IMR-90 (cell line): ENCODE results near the gene SPESP1. TPM values are rescaled to one million over a fixed set of nuclear protein-coding genes. Genes with fewer than 3 reads are reported as not detected.

Source experiments
- ATAC-seq: fragments of 200-7000 bp; cut with Tn5 transposase; 2 replicates; pipeline ENCODE4 v1.9.1; 2020; ENCODE audit warnings: low read depth, mild to moderate bottlenecking, moderate library complexity
- BruUV-seq: library from RNA; stranded (reverse); fragments of 400-500 nt; replicated peaks from 2 replicates; lab custom pipeline; 2021; lab: Mats Ljungman, UMichigan
- CTCF ChIA-PET: fragments of 300-600 bp; formaldehyde crosslinking; extraction: SDS; loops from one replicate; lab custom pipeline; 2021; ENCODE audit warnings: antibody characterized with exemption; lab: Yijun Ruan, JAX
- POLR2A ChIA-PET: fragments of 300-600 bp; sonication (Branson Sonifier 250); formaldehyde crosslinking; loops from one replicate; lab custom pipeline; 2022; ENCODE audit warnings: antibody characterized with exemption; ENCODE audit not compliant: unreplicated experiment; lab: Charles Lee
- DNase-seq: peaks from one replicate; pipeline ENCODE4 v3.0.0; 2013
- H2AFZ ChIP-seq: replicated peaks from 2 replicates; pipeline ENCODE3; 2013; ENCODE audit warnings: low read length, mild to moderate bottlenecking; ENCODE audit not compliant: poor library complexity
- H2AK5ac ChIP-seq: 2 replicates; pipeline ENCODE4 v1.6.1; 2013; ENCODE audit warnings: low read depth, low read length, inconsistent platforms
- H2AK9ac ChIP-seq: replicated peaks from 2 replicates; pipeline ENCODE3; 2013; ENCODE audit warnings: mild to moderate bottlenecking, low read depth, low read length, moderate library complexity; ENCODE audit not compliant: poor library complexity
- H2BK120ac ChIP-seq: 2 replicates; pipeline ENCODE4 v1.6.1; 2013; ENCODE audit warnings: low read depth, low read length, inconsistent platforms
- H2BK15ac ChIP-seq: 3 replicates; pipeline ENCODE4 v1.6.1; 2013; ENCODE audit warnings: low read depth, low read length, inconsistent platforms
- H2BK20ac ChIP-seq: 2 replicates; pipeline ENCODE4 v1.6.1; 2013; ENCODE audit warnings: low read depth, mild to moderate bottlenecking, inconsistent platforms, low read length, moderate library complexity
- H2BK5ac ChIP-seq: 2 replicates; pipeline ENCODE4 v1.6.1; 2013; ENCODE audit warnings: mild to moderate bottlenecking, low read depth, low read length, inconsistent platforms; ENCODE audit not compliant: poor library complexity, severe bottlenecking
- H3K14ac ChIP-seq: replicated peaks from 2 replicates; pipeline ENCODE4 v1.6.1; 2013; ENCODE audit warnings: low read depth, low read length, inconsistent platforms
- H3K18ac ChIP-seq: 2 replicates; pipeline ENCODE4 v1.6.1; 2013; ENCODE audit warnings: low read depth, low read length, control low read depth
- H3K23ac ChIP-seq: 2 replicates; pipeline ENCODE4 v1.6.1; 2013; ENCODE audit warnings: low read depth, low read length, inconsistent platforms
- H3K27ac ChIP-seq: 2 replicates; pipeline ENCODE4 v1.5.1; 2013; ENCODE audit warnings: mild to moderate bottlenecking, control low read depth, low read length; ENCODE audit not compliant: insufficient read depth
- H3K27me3 ChIP-seq: 2 replicates; pipeline ENCODE4 v1.6.1; 2013; ENCODE audit warnings: low read length; ENCODE audit not compliant: control insufficient read depth, insufficient read depth
- H3K36me3 ChIP-seq: 2 replicates; pipeline ENCODE4 v1.6.1; 2013; ENCODE audit warnings: low read length, mixed read lengths; ENCODE audit not compliant: control insufficient read depth, insufficient read depth
- H3K4ac ChIP-seq: 2 replicates; pipeline ENCODE4 v1.6.1; 2013; ENCODE audit warnings: low read depth, low read length, inconsistent platforms
- H3K4me1 ChIP-seq: 2 replicates; pipeline ENCODE4 v1.6.1; 2013; ENCODE audit warnings: low read length, mixed read lengths; ENCODE audit not compliant: control insufficient read depth, insufficient read depth
- H3K4me2 ChIP-seq: 2 replicates; pipeline ENCODE4 v1.6.1; 2013; ENCODE audit warnings: low read depth, mild to moderate bottlenecking, control low read depth, low read length, moderate library complexity
- H3K4me3 ChIP-seq: 2 replicates; pipeline ENCODE4 v1.5.1; 2013; ENCODE audit warnings: low read depth, mild to moderate bottlenecking, control low read depth, low read length, moderate library complexity; ENCODE audit not compliant: insufficient read depth
- H3K56ac ChIP-seq: 2 replicates; pipeline ENCODE4 v1.6.1; 2013; ENCODE audit warnings: low read length, inconsistent platforms; ENCODE audit not compliant: insufficient read depth; ENCODE audit errors: extremely low read depth
- H3K79me1 ChIP-seq, 2 experiments: 2 replicates each; pipeline ENCODE4 v1.6.1; 2013; ENCODE audit warnings: low read length in 2 of 2, inconsistent platforms in 1 of 2, low read depth in 1 of 2
- H3K9ac ChIP-seq: 2 replicates; pipeline ENCODE4 v1.6.1; 2013; ENCODE audit warnings: low read depth, low read length, control low read depth
- H3K9me1 ChIP-seq: 2 replicates; pipeline ENCODE4 v1.6.1; 2013; ENCODE audit warnings: low read length, inconsistent platforms; ENCODE audit not compliant: insufficient read depth
- H3K9me3 ChIP-seq: 2 replicates; pipeline ENCODE4 v1.6.1; 2013; ENCODE audit warnings: low read length; ENCODE audit not compliant: control insufficient read depth, insufficient read depth
- H4K20me1 ChIP-seq: 2 replicates; pipeline ENCODE4 v1.6.1; 2013; ENCODE audit warnings: low read length, inconsistent platforms; ENCODE audit not compliant: insufficient read depth
- H4K5ac ChIP-seq: 2 replicates; pipeline ENCODE4 v1.6.1; 2013; ENCODE audit warnings: mild to moderate bottlenecking, low read depth, low read length, control low read depth
- H4K8ac ChIP-seq, 2 experiments: 2 replicates each; pipeline ENCODE4 v1.6.1; 2013; ENCODE audit warnings: low read depth in 2 of 2, low read length in 2 of 2, control low read depth in 1 of 2, inconsistent platforms in 1 of 2
- H4K91ac ChIP-seq: 2 replicates; pipeline ENCODE4 v1.6.1; 2013; ENCODE audit warnings: low read depth, low read length, inconsistent platforms; ENCODE audit not compliant: insufficient read depth
- BHLHE40 ChIP-seq: fragments of 150-350 bp; IDR thresholded peaks from 2 replicates; pipeline ENCODE4 v1.6.1; 2016; ENCODE audit warnings: mild to moderate bottlenecking, low read depth, low read length
- CEBPB ChIP-seq: IDR thresholded peaks from 2 replicates; pipeline ENCODE4 v1.6.1; 2012; ENCODE audit warnings: low read depth, low read length, improper control_type of control experiment
- CHD1 ChIP-seq: IDR thresholded peaks from 2 replicates; pipeline ENCODE4 v1.6.1; 2012; ENCODE audit warnings: low read depth, low read length, improper control_type of control experiment
- CTCF ChIP-seq: conservative IDR thresholded peaks from 2 replicates; pipeline ENCODE4 v1.5.1; 2012; ENCODE audit warnings: mild to moderate bottlenecking, low read depth, low read length, improper control_type of control experiment
- FOS ChIP-seq: fragments of 150-350 bp; IDR thresholded peaks from 2 replicates; pipeline ENCODE4 v1.6.1; 2016; ENCODE audit warnings: low read depth, low read length
- MAFK ChIP-seq: IDR thresholded peaks from 2 replicates; pipeline ENCODE4 v1.6.1; 2012; ENCODE audit warnings: low read depth, low read length, improper control_type of control experiment
- MAZ ChIP-seq: IDR thresholded peaks from 2 replicates; pipeline ENCODE4 v1.6.1; 2012; ENCODE audit warnings: low read depth, mild to moderate bottlenecking, low read length, improper control_type of control experiment, moderate library complexity, borderline replicate concordance
- MXI1 ChIP-seq: IDR thresholded peaks from 2 replicates; pipeline ENCODE4 v1.6.1; 2012; ENCODE audit warnings: low read depth, mild to moderate bottlenecking, low read length, moderate library complexity, borderline replicate concordance
- NFE2L2 ChIP-seq: fragments of 150-350 bp; IDR thresholded peaks from 2 replicates; pipeline ENCODE4 v1.6.1; 2016; ENCODE audit warnings: low read depth, mild to moderate bottlenecking, low read length
- POLR2A ChIP-seq: IDR thresholded peaks from 2 replicates; pipeline ENCODE4 v1.6.1; 2012; ENCODE audit warnings: mild to moderate bottlenecking, low read depth, low read length
- RAD21 ChIP-seq: IDR thresholded peaks from 2 replicates; pipeline ENCODE4 v1.6.1; 2012; ENCODE audit warnings: low read length, improper control_type of control experiment
- RCOR1 ChIP-seq: IDR thresholded peaks from 2 replicates; pipeline ENCODE4 v1.6.1; 2012; ENCODE audit warnings: mild to moderate bottlenecking, low read length, improper control_type of control experiment; ENCODE audit not compliant: insufficient replicate concordance
- RFX5 ChIP-seq: IDR thresholded peaks from 2 replicates; pipeline ENCODE4 v1.8.0; 2012; ENCODE audit warnings: low read depth, mild to moderate bottlenecking, low read length, moderate library complexity
- SMC3 ChIP-seq: fragments of 150-350 bp; IDR thresholded peaks from 2 replicates; pipeline ENCODE4 v1.6.1; 2016; ENCODE audit warnings: low read depth, mild to moderate bottlenecking, antibody characterized with exemption, low read length, moderate library complexity
- USF2 ChIP-seq: fragments of 150-350 bp; IDR thresholded peaks from 2 replicates; pipeline ENCODE4 v1.6.1; 2017; ENCODE audit warnings: mild to moderate bottlenecking, antibody characterized with exemption, low read length, low read depth
- dilution Hi-C: fragments of 300-500 bp; cut with HindIII; formaldehyde crosslinking; loops from one replicate; pipeline ENCODE4 v1.14.3; 2018; ENCODE audit warnings: low sequenced_read_pairs; ENCODE audit not compliant: unreplicated experiment
- in situ Hi-C: fragments of 300-500 bp; cut with MboI; formaldehyde crosslinking; loops from 3 replicates; pipeline ENCODE4 v1.14.3; 2019; ENCODE audit warnings: low sequenced_read_pairs, inconsistent platforms, mixed read lengths
- intact Hi-C: fragments of 100-400 bp; cut with micrococcal nuclease; formaldehyde crosslinking; loops from 2 replicates; pipeline ENCODE4 v1.10.0; 2022
- polyA plus RNA-seq, 3 experiments: library from polyadenylated mRNA; depleted of rRNA; stranded (reverse); fragments of >200 nt; gene quantifications; 2 replicates each; pipeline ENCODE4 v1.2.3, GENCODE V29; 2012; ENCODE audit warnings: low replicate concordance in 1 of 3
- total RNA-seq: library from RNA; depleted of rRNA; stranded (reverse); fragments of >200 nt; gene quantifications from 2 replicates; pipeline ENCODE4 v1.2.3, GENCODE V29; 2012
- TF ChIP-seq, protein P1 (sequence below): fragments of 150-350 bp; IDR thresholded peaks from 2 replicates; pipeline ENCODE4 v1.6.1; 2016; ENCODE audit warnings: low read depth, mild to moderate bottlenecking, low read length, moderate library complexity, borderline replicate concordance

The SPESP1 gene
- total and polyA plus RNA-seq, 2 of the 4 experiments (the other 2 are of a cell fraction), result 2.9 to 3.0 TPM

- H3K79me1 ChIP-seq, result no peaks in the 10 kb centered on the region
- no peak overlapping the region for H3K4ac ChIP-seq
- H4K91ac ChIP-seq, result no peak overlapping the region
- ChIA-PET POLR2A (no interaction called here), CTCF (interaction anchor here (1.6 to 2.2 kb wide), 2 partner anchors 12 to 15 kb away, joined by 5 to 10 read pairs; no protein-coding TSS in a partner anchor)
- no peaks in the 10 kb centered on the region for H3K9me3 ChIP-seq
- no peaks in the 10 kb centered on the region for H4K20me1 ChIP-seq
- no peak overlapping the region for H3K56ac ChIP-seq
- H3K9ac ChIP-seq, result no peak overlapping the region
- H4K5ac ChIP-seq, result no peak overlapping the region
- no peak overlapping the region for H3K27ac ChIP-seq
- in situ Hi-C loops (no loop called here), intact Hi-C loops (no loop called here), dilution Hi-C loops (no loop called here)
- no peaks in the 10 kb centered on the region; the same call in 1 of the 2 replicates for H3K9me1 ChIP-seq
- TF ChIP-seq RFX5, result no peak
- TF ChIP-seq MXI1, result no peak
- TF ChIP-seq, protein P1, sequence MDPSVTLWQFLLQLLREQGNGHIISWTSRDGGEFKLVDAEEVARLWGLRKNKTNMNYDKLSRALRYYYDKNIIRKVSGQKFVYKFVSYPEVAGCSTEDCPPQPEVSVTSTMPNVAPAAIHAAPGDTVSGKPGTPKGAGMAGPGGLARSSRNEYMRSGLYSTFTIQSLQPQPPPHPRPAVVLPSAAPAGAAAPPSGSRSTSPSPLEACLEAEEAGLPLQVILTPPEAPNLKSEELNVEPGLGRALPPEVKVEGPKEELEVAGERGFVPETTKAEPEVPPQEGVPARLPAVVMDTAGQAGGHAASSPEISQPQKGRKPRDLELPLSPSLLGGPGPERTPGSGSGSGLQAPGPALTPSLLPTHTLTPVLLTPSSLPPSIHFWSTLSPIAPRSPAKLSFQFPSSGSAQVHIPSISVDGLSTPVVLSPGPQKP, result no peak
- TF ChIP-seq USF2, result no peak
- no peak for TF ChIP-seq CEBPB
- no peak for TF ChIP-seq BHLHE40
- TF ChIP-seq RAD21, result no peak
- no peak for TF ChIP-seq CHD1
- no peak for TF ChIP-seq MAZ
- TF ChIP-seq RCOR1, result no peak
- no peak for TF ChIP-seq NFE2L2
- no peak for TF ChIP-seq FOS
- TF ChIP-seq POLR2A, result no peak
- TF ChIP-seq MAFK, result no peak
- TF ChIP-seq CTCF, result no peak
- no peak for TF ChIP-seq SMC3
- DNase-seq (no peak), ATAC-seq (no peak)
- peaks cover 29% of the 10 kb centered on the region for H3K27me3 ChIP-seq
- H2BK5ac ChIP-seq, result no peak overlapping the region
- H2BK20ac ChIP-seq, result no peak overlapping the region
- no peak overlapping the region for H2AFZ ChIP-seq
- no peak overlapping the region for H3K18ac ChIP-seq
- H2BK120ac ChIP-seq, result no peak overlapping the region
- H2AK9ac ChIP-seq, result no peak overlapping the region
- no peak overlapping the region for H3K14ac ChIP-seq
- H2AK5ac ChIP-seq, result no peak overlapping the region
- H3K4me1 ChIP-seq, result peaks cover 2% of the 10 kb centered on the region; the same call in 1 of the 2 replicates
- H3K36me3 ChIP-seq, result no peaks in the 10 kb centered on the region
- BruUV-seq, result no TSS peak
- H3K4me2 ChIP-seq, result no peak overlapping the region
- H3K23ac ChIP-seq, result peak overlapping the region; percentile 73; the same call in 1 of the 2 replicates
- H3K4me3 ChIP-seq, result no peak overlapping the region
- no peak overlapping the region for H4K8ac ChIP-seq
- H2BK15ac ChIP-seq, result no peak overlapping the region
Measured at GRCh38 chr15:68909601-68910100, 20.7 kb upstream of the SPESP1 start.
